AG20443 (cell line): ENCODE data around the gene RNF220.

Experiments
- DNase-seq: peaks from one replicate; pipeline ENCODE4 v3.0.0; 2012; ENCODE audit warnings: low spot score, mixed read lengths

The RNF220 gene

DNA sequence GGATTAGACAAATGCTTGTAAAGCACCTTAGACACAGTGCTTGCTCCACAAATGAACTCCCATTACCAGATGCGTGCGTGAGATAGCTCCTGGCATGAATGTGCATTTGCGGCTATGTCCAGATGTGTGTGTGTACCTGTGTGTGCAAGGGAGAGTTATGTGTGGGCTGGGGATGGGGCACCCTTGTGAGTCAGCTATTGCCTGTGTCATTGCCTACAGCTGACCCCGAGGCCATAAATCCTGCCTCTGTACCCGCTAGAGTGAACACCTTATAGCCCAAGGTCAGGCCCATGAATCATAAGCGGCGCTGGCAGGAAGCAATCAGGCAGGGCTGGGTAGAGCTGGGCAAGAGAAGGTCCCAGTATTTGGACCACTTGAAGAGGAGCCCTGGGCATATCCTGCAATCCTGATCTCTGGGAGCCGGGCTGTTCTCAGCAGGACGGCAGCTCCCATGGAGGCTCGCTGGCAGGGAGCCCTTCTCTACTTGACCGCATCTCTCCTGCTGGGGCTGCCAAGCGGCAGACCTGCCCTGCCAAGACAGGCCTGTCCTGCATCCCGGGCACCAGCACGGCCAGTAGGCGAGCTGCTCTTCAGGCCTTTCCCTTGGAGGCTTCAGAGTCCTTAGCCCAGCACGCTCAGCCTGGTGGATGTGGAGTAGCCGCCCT is 182.9 kb downstream of the RNF220 start:
- no peak for DNase-seq

- DNase-seq, result no peak
These were observed 183.6 kb downstream of the RNF220 start for GRCh38 chr1:44588551-44589210.

DNA sequence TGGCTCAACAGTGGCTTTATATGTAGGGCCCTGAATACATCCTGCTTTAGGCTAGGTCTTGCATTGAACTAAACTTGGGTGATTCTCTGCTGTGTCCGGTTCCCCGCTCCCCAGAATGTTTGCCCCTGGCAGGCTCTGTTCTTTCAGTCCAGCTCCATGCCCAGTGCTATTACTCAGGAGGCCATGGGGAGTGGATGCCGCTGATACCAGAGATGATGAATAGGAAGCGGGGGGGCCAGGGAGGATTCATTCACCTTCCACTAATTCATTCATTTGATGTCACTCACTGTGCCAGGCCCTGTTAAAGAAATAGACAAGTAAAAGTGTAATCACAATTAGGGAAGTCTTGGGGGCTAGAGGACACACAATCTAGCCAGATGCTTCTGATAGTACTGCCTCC is 185.4 kb downstream of the RNF220 start:
- DNase-seq, result no peak

DNA sequence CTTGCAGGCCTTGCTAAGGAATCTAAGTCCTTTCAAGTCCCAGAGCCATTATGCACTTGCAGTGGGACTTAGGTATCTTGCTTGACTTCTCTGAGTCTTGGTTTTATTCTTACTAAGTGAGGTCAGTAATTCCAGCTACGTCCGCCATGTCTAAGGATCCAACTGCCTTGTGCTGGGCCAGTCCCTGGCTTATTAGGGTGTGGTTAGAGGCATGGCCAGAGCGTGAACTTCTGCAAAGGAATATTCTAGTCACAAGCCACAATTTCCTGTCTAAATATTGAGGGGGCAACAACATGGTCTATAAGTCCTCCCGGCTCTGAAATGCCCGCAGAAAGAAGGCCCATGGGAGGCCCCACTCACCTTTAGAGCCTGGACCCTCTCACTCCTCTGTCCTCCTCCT is 186.3 kb downstream of the RNF220 start:
- no peak for DNase-seq

- no peak for DNase-seq
These were observed 187.4 kb downstream of the RNF220 start for GRCh38 chr1:44592208-44593145.

DNA sequence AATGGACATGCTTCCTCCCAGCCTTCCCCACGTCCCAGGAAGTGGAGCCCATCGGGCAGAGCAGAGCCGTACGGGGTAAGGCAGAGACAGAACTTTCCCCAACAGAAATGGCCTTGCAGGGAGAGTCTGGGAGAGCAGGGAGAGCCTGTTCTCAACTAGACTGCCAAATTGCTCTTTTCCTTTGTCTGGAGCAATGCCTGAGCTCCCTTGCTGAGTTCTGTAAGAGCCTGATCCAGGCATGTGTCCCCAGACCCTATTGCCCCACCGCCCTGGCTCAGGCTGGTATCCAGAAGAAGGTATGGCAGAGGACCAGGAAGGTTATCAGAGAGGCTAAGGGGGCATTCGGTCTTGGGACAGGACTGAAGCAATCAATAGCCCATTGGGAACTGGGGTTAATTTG is 189.3 kb downstream of the RNF220 start:
- no peak for DNase-seq

GRCh38 chr1:44594871-44595735 is 190.0 kb downstream of the RNF220 start:
- peak; percentile 95 for DNase-seq

- DNase-seq, result no peak
These were observed 191.5 kb downstream of the RNF220 start for GRCh38 chr1:44596511-44596910.

- DNase-seq, result no peak
These were observed 193.1 kb downstream of the RNF220 start for GRCh38 chr1:44598167-44598566.

DNA sequence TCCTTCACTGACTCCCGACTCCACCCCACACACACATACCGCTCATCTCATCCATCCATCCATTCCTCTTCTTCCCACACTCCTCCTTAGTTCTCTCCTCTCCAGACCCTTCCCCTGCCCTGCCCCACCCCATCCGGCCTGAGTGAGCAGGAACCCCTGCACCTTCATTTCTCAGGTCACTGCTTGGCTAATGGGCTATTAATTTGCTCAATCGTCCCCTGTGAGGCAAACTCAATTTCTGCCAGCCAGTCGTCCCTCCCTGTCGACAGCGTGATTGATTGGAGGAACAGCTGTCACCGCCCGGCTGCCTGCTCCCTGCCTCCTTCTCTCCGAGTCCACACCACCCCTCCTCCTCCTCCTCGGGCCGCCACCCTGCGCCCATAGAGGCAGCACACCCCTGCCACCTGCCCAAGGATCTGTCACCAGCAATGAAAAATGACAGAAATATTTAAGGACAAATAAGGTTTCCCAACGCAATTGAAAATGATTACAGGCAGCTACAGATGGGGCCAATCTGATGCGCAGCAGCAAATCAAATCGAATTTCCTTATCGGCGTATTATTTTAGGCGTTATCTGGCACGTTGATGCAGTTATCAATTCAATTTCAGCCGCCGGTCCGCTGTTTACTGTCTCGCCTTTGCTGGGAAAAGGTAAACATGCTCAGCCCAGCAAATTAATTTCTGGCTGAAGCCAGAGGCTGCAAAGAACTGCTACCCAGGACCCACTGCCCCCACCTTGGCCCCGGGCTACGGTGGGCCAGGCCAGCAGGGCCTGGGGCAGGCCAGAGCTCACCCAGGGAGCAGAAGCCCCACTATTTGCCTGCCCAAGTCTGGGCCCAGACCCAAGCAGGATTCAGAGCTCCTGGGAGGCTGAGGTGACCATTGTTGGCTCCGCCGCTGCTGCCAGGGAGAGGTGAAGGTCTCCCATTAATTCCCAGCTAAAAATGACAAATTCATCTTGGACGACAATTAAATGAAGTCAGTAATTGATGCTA is 197.9 kb downstream of the RNF220 start:
- DNase-seq, result no peak

- DNase-seq, result no peak
These were observed 198.7 kb downstream of the RNF220 start for GRCh38 chr1:44603718-44604117.

GRCh38 chr1:44604157-44604955 is 199.3 kb downstream of the RNF220 start:
- DNase-seq, result peak; percentile 48

GRCh38 chr1:44605914-44606615 is 201.0 kb downstream of the RNF220 start:
- no peak for DNase-seq

- no peak for DNase-seq
These were observed 201.7 kb downstream of the RNF220 start for GRCh38 chr1:44606701-44607281.

- DNase-seq, result no peak
These were observed 203.1 kb downstream of the RNF220 start for GRCh38 chr1:44608141-44608540.

GRCh38 chr1:44609412-44609767 is 204.3 kb downstream of the RNF220 start:
- DNase-seq, result peak; percentile 79

DNA sequence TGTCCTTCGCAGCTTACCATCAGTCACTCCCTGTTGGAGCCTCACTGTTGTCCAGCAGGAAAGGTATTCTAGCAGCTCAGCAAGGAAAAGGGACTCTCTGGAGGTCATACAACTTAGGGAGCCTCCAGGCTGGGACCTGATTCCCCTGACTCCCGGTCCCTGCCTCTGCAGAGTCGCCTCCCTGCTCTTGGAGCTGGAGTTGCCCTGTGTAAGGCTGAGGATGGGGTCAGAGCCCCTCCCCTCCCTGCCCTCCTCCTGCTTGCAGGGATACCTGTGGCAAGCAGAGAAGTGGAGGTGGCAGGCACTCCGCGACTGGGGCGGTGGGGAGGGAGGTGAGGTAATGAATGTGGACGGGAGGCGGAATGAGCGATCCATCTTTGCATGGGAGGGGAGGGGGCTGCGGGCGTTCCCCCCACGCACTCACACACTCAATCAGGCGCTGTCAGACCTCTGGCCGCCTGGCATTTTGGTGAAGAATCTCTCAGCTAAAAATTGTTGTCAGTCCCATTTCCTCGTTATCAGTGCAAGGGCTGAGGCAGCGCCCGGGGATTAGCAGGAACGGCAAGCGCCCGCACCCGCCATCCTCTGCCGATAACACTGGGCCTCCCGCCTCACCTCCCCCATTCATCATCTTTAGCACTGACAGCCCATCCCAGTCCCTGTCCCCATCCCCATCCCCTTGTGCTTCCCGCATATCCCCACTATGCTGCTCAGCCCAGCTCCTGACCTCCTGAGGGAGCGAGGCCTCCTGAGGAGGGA is 204.9 kb downstream of the RNF220 start:
- DNase-seq, result no peak

GRCh38 chr1:44610527-44611148 is 205.6 kb downstream of the RNF220 start:
- no peak for DNase-seq
